ENCODE measurements around the gene CRACDL. TPM values are rescaled to one million over a fixed set of nuclear protein-coding genes. Genes with fewer than 3 reads are reported as not detected.

CRACDL gene
- total RNA-seq, 1 experiment from 2014 or later, result 2.4 TPM

DNA sequence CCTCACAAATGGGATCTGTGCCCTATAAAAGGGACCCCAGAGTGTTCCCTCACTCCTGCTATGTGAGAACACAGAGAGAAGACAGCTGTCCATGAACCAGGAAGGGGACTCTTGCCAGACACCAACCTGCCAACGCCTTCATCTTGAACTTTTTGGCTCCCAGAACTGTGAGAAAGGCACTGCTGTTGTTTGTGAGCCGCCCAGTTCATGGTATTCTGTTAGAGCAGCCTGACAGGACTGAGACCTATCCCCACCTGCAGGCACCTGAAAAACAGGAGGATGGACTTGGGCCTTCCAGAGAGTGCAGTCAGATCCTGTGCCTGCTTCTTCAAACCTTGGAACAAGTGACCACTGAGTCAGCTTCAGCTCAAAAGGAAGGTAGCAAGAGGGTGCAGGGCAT lies 51.4 kb downstream of the CRACDL start:
- Histone ChIP-seq H3K27ac (ENCODE audit: low read length) (no peak overlapping the region), H3K9me3 (ENCODE audit: control insufficient read depth, insufficient read depth, low read depth, low read length) (no peaks in the 10 kb centered on the region), H3K4me3 (ENCODE audit: low read depth in 2 of 2, low read length in 2 of 2) (no peak overlapping the region), H3K4me1 (ENCODE audit: control insufficient read depth, insufficient read depth, low read length) (no peaks in the 10 kb centered on the region), H3K27me3 (ENCODE audit: control insufficient read depth, insufficient read depth, low read length) (no peaks in the 10 kb centered on the region), H3K36me3 (ENCODE audit: control insufficient read depth, insufficient read depth, low read length) (no peaks in the 10 kb centered on the region)
- BruUV-seq (replicated peaks), result no TSS peak
- DNase-seq (ENCODE audit: low read depth, low spot score) (no peak), ATAC-seq (no peak)
- intact Hi-C loops (cut with micrococcal nuclease; ENCODE audit: unreplicated experiment), result no loop called here
- CTCF ChIA-PET, result no interaction called here
- in situ Hi-C loops (cut with HindIII; ENCODE audit: low pct_unique_long_range_greater_than_20kb, low sequenced_read_pairs), result no loop called here
- POLR2A ChIA-PET, result no interaction called here
- TF ChIP-seq POLR2AphosphoS5 (IDR thresholded peaks at IDR 0.05; ENCODE audit: low read depth, low read length) (no peak), TCF7L2 (IDR thresholded peaks at IDR 0.05; ENCODE audit: low read depth, low read length) (no peak), SIN3A (IDR thresholded peaks at IDR 0.05; ENCODE audit: borderline replicate concordance, insufficient read depth, low read depth, low read length) (no peak)
- TF ChIP-seq, protein P1, sequence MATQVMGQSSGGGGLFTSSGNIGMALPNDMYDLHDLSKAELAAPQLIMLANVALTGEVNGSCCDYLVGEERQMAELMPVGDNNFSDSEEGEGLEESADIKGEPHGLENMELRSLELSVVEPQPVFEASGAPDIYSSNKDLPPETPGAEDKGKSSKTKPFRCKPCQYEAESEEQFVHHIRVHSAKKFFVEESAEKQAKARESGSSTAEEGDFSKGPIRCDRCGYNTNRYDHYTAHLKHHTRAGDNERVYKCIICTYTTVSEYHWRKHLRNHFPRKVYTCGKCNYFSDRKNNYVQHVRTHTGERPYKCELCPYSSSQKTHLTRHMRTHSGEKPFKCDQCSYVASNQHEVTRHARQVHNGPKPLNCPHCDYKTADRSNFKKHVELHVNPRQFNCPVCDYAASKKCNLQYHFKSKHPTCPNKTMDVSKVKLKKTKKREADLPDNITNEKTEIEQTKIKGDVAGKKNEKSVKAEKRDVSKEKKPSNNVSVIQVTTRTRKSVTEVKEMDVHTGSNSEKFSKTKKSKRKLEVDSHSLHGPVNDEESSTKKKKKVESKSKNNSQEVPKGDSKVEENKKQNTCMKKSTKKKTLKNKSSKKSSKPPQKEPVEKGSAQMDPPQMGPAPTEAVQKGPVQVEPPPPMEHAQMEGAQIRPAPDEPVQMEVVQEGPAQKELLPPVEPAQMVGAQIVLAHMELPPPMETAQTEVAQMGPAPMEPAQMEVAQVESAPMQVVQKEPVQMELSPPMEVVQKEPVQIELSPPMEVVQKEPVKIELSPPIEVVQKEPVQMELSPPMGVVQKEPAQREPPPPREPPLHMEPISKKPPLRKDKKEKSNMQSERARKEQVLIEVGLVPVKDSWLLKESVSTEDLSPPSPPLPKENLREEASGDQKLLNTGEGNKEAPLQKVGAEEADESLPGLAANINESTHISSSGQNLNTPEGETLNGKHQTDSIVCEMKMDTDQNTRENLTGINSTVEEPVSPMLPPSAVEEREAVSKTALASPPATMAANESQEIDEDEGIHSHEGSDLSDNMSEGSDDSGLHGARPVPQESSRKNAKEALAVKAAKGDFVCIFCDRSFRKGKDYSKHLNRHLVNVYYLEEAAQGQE (IDR thresholded peaks at IDR 0.05; ENCODE audit: insufficient read depth in 1 of 2, low read depth in 2 of 2, low read length in 1 of 2), result no peak
- TF ChIP-seq, protein P2, sequence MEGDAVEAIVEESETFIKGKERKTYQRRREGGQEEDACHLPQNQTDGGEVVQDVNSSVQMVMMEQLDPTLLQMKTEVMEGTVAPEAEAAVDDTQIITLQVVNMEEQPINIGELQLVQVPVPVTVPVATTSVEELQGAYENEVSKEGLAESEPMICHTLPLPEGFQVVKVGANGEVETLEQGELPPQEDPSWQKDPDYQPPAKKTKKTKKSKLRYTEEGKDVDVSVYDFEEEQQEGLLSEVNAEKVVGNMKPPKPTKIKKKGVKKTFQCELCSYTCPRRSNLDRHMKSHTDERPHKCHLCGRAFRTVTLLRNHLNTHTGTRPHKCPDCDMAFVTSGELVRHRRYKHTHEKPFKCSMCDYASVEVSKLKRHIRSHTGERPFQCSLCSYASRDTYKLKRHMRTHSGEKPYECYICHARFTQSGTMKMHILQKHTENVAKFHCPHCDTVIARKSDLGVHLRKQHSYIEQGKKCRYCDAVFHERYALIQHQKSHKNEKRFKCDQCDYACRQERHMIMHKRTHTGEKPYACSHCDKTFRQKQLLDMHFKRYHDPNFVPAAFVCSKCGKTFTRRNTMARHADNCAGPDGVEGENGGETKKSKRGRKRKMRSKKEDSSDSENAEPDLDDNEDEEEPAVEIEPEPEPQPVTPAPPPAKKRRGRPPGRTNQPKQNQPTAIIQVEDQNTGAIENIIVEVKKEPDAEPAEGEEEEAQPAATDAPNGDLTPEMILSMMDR (IDR thresholded peaks at IDR 0.05), result no peak

DNA sequence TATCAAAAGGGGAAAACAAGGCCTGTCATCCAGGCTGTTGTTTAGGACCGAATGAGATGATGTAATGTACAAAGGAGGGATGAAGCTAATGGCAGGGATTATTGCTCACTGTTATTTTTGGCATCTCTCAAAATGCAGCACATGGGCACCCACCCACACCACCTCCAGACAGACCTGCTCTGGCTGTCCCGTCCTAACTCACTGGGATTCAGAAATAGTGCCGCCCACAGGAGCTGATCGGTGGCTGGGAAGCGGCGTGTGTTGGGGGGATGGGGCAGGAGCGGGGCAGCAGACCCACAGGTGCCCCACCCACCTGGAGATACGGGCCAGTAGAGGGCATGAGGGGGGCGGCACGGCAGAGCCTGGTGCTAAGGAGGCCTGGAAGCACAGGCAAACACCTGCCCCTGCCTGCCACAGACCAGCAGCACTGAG lies 52.2 kb downstream of the CRACDL start:
- no peak for TF ChIP-seq SIN3A (IDR thresholded peaks at IDR 0.05; ENCODE audit: borderline replicate concordance, insufficient read depth, low read depth, low read length)
- TF ChIP-seq, protein P2 (IDR thresholded peaks at IDR 0.05), result no peak
- TF ChIP-seq, protein P1 (IDR thresholded peaks at IDR 0.05; ENCODE audit: insufficient read depth in 1 of 2, low read depth in 2 of 2, low read length in 1 of 2), result no peak
- TF ChIP-seq TCF7L2 (IDR thresholded peaks at IDR 0.05; ENCODE audit: low read depth, low read length), result no peak
- TF ChIP-seq POLR2AphosphoS5 (IDR thresholded peaks at IDR 0.05; ENCODE audit: low read depth, low read length), result no peak
- ChIA-PET POLR2A (no interaction called here), CTCF (no interaction called here)
- DNase-seq (ENCODE audit: low read depth, low spot score), result no peak
- no peaks in the 10 kb centered on the region for H3K4me1 ChIP-seq (ENCODE audit: control insufficient read depth, insufficient read depth, low read length)
- no peak overlapping the region for H3K27ac ChIP-seq (ENCODE audit: low read length)
- ATAC-seq, result no peak
- H3K4me3 ChIP-seq (ENCODE audit: low read depth in 2 of 2, low read length in 2 of 2), result no peak overlapping the region
- no peaks in the 10 kb centered on the region for H3K36me3 ChIP-seq (ENCODE audit: control insufficient read depth, insufficient read depth, low read length)
- intact Hi-C loops (cut with micrococcal nuclease; ENCODE audit: unreplicated experiment), result no loop called here
- H3K27me3 ChIP-seq (ENCODE audit: control insufficient read depth, insufficient read depth, low read length), result no peaks in the 10 kb centered on the region
- in situ Hi-C loops (cut with HindIII; ENCODE audit: low pct_unique_long_range_greater_than_20kb, low sequenced_read_pairs), result no loop called here
- H3K9me3 ChIP-seq (ENCODE audit: control insufficient read depth, insufficient read depth, low read depth, low read length), result no peaks in the 10 kb centered on the region
- BruUV-seq (replicated peaks), result no TSS peak

Data from Panc1 (cell line).